Activated CD8-positive, alpha-beta memory T cell treated with anti-CD3 and anti-CD28 coated beads for 36 hours (primary cell): ENCODE measurements around the gene TICRR. TPM values are rescaled to one million over a fixed set of nuclear protein-coding genes. Genes with fewer than 3 reads are reported as not detected.
"Not testable (repeated sequence)": the region's sequence is repeated elsewhere in the genome, so short reads cannot be mapped to it uniquely, and the experiment has no call there.

Experiments used
- CTCF ChIA-PET: fragments of 350-600 bp; sonication (Branson Sonifier 250); formaldehyde crosslinking; loops from one replicate; lab custom pipeline; 2021; ENCODE audit warnings: antibody characterized with exemption; lab: Charles Lee
- POLR2A ChIA-PET: fragments of 350-600 bp; sonication (Branson Sonifier 250); formaldehyde crosslinking; loops from one replicate; lab custom pipeline; 2021; ENCODE audit warnings: antibody characterized with exemption; lab: Charles Lee
- total RNA-seq, 2 experiments: library from RNA; stranded (reverse); gene quantifications; one replicate each; pipeline ENCODE4 v1.2.3, GENCODE V29; 2021

TICRR gene
- total RNA-seq, 2 experiments from 2014 or later, result 18.3 to 18.7 TPM

DNA sequence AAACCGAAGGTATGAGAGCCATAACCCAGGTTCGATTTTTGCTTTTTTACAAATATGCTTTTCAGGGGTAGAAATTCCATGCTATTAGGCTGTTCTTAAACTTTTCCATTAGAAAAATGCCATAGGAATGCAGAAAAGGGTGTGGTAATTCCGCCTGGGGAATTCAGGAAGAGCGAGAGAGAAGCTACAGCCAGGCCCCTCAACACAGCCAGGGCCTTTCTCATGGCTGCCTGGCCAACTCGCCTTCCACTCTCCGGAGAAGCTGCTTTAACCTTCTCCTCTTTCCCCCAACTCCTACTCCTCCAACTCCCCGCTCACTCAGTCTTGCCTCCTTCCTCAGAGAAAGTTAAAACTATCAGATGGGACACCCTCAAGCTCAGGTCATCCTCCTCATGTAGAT lies 9.1 kb upstream of the TICRR start:
- POLR2A ChIA-PET, result no interaction called here

DNA sequence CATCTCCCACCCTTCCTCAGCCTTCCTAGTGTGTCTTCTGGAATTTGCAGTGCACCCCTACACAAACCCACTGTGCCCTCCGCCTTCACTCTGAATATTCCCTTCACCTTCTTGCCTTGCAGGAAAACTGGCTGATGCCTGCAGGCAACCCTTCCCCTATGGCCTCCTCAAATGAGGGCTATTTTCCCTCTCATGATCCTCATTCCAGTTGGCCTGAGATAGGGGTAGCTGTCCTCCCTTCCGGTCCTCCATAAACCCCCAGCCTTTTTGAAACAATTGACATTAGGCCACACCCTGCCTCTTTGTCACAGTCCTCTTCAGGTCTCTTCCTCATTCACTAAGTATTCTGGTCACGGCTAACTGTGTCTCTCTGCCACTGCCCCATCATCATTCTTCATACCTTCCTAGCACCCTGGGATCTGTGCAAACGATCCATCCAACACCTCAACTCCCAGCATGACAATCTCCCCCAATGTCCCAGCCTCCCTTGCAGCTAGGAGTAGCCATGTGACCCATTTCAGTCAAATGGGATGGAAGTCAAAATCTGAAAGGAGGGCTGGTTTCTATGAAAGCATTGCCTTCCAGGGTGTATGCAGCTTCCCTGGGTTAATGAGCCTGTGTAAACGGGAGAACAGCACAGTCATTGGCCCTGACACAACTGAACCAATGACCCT lies 8.5 kb upstream of the TICRR start:
- POLR2A ChIA-PET, result no interaction called here

More for the DNA sequence above, 9.1 kb upstream of the TICRR start:
- CTCF ChIA-PET, result no interaction called here

GRCh38 chr15:89569090-89569745 lies 6.1 kb upstream of the TICRR start:
- ChIA-PET POLR2A (no interaction called here), CTCF (interaction anchor here (0.7 kb wide), 1 partner anchor 23 kb away, joined by 3 read pairs; no protein-coding TSS in a partner anchor)

More for the DNA sequence above, 8.5 kb upstream of the TICRR start:
- CTCF ChIA-PET, result no interaction called here

- POLR2A ChIA-PET, result interaction anchor here (0.6 to 0.7 kb wide), 2 partner anchors 264 to 488 kb away, joined by 3 to 7 read pairs; partner anchors contain the start of gene ABHD2
- CTCF ChIA-PET, result interaction anchor here (1.2 kb wide), 1 partner anchor 217 kb away, joined by 4 read pairs; no protein-coding TSS in a partner anchor
These were observed 567 bp downstream of the TICRR start for GRCh38 chr15:89575656-89576416.

GRCh38 chr15:89576417-89576773 lies 1.1 kb downstream of the TICRR start:
- CTCF ChIA-PET, result no interaction called here
- POLR2A ChIA-PET, result interaction anchor here (0.6 kb wide), 1 partner anchor 263 kb away, joined by 3 read pairs; no protein-coding TSS in a partner anchor

DNA sequence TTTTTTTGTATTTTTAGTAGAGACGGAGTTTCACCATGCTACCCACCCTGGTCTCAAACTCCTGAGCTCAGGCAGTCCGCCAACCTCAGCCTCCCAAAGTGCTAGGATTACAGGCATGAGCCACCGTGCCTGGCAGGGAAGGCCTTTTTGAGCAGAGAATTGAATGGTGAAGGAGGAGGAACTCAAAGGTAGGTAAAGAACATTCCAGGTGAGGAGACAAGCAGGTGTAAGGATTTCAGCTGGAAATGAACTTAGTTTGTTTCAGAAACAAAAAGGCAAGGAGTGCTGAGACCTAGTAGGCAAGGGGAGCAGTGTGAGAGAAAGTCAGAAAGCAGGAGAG lies 2.5 kb downstream of the TICRR start:
- POLR2A ChIA-PET, result no interaction called here
- CTCF ChIA-PET, result interaction anchor here (0.7 to 0.8 kb wide), 2 partner anchors 171 to 219 kb away, joined by 3 to 4 read pairs; no protein-coding TSS in a partner anchor

- POLR2A ChIA-PET, result no interaction called here
- CTCF ChIA-PET, result interaction anchor here (0.7 to 0.8 kb wide), 2 partner anchors 171 to 219 kb away, joined by 3 to 4 read pairs; no protein-coding TSS in a partner anchor
These were observed 2.9 kb downstream of the TICRR start for GRCh38 chr15:89578146-89578545.

- CTCF ChIA-PET, POLR2A ChIA-PET: not testable (repeated sequence)
These were observed 5.5 kb downstream of the TICRR start for GRCh38 chr15:89580747-89581146.

- ChIA-PET POLR2A (no interaction called here), CTCF (no interaction called here)
These were observed 11.4 kb downstream of the TICRR start for GRCh38 chr15:89586651-89587050.

DNA sequence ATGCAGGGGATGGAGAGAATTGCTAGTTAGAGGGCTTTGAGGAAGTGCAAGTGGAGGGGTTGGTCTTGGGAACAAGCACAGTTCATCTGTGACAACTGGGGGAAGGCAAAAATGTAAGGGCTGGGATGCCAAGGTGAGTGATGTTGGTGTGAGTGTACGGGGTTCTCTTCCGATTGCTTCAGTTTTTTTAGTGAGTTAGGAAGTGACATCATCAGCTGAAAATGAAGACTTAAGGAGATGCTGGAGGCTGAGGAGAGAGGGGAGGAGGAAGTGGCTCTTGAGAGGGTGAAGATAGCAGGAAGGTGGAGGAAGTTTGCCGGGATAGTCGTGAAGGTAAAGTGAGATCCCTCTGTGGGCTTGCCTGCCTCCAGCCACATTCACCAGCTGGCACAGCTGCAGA lies 12.7 kb downstream of the TICRR start:
- ChIA-PET POLR2A (no interaction called here), CTCF (no interaction called here)

DNA sequence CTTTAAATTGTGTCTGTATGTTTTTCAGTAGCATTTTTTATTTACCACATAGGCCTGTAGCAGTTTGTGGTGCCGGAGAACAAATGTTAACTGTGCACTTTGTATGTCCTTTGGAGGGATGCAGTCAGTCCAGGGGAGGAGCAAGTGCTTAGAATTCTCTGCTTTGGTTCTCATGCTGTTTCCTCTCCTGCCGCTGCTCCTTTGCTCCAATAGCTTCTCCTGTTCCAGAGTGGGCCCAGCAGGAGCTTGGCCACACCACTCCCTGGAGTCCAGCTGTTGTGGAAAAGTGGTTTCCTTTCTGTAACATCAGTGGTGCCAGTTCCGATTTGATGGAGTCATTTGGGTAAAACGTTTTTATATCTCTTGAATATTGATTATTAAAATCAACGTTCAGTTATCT lies 16.6 kb downstream of the TICRR start:
- CTCF ChIA-PET, result no interaction called here
- POLR2A ChIA-PET, result no interaction called here

DNA sequence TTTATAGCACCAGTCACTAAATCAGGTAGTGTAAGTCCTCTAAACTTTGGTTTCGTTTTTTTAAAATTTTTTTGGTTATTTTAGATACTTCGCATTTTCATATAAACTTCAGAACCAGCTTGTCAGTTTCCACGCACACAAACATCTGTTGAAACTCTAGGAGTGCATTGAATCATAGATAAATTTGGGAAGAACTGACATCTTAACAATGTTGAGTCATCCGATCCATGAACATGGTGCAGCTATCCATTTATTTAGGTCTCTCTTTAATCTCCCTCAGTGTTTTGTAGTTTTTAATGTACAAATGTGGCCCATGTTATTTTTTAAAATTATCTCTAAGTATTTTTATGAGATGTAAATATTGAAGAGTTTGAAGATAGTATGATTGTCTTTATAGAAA lies 17.7 kb downstream of the TICRR start:
- POLR2A ChIA-PET, result interaction anchor here (0.6 kb wide), 1 partner anchor 18 kb away, joined by 5 read pairs; no protein-coding TSS in a partner anchor
- CTCF ChIA-PET, result no interaction called here

DNA sequence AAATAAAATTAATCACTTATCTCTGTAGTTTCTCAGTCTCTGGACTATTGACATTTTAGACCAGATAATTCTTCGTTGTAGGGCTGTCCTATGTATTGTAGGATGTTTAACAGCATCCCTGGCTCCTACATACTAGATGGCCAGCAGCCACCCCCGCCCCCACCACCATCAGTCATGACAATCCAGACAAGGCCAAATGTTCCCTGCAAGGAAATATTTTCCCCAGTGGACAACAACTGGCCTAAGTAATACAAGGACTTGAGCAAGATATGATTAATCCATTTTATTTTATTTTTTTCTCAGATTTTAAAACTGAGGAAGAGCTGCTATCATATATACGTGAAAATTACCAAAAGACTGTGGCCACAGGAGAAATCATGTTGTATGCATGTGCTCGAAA lies 23.8 kb downstream of the TICRR start:
- CTCF ChIA-PET, result no interaction called here
- POLR2A ChIA-PET, result no interaction called here

DNA sequence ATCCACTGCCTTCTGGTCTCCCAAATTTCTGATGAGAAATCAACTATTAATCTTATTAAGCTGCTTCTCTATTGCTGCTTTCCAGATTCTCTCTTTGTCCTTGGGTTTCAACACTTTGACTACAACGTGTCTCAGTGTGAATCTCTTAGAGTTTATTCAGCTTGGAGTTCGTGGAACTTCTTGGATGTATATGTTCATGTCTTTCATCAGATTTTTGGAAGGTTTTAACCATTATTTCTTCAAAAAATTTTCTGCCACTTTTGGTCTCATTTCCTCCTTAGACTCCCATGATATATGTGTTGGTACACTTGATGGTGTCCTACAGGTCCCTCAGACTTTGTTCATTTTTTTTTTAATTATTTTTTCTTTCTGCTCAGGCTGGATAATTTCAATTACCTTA lies 36.0 kb downstream of the TICRR start:
- CTCF ChIA-PET, result no interaction called here
- POLR2A ChIA-PET, result no interaction called here

GRCh38 chr15:89613031-89613430 lies 37.8 kb downstream of the TICRR start:
- CTCF ChIA-PET, result no interaction called here
- POLR2A ChIA-PET, result no interaction called here

DNA sequence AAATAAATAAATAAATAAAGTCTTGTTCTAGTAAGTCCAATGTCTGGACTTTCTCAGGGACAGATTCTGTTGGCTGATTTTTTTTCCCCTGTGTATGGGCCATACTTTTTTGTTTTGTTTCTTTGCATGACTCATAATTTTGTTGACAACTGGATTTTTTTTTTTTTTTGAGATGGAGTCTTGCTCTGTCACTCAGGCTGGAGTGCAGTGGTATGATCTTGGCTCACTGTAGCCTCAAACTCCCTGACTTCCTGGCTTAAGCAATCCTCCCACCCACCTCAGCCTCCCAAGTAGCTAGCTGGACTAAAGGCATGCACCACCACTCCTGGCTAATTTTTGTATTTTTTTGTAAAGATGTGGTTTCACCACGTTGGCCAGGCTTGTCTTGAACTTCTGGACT lies 38.9 kb downstream of the TICRR start:
- ChIA-PET POLR2A (no interaction called here), CTCF (no interaction called here)

DNA sequence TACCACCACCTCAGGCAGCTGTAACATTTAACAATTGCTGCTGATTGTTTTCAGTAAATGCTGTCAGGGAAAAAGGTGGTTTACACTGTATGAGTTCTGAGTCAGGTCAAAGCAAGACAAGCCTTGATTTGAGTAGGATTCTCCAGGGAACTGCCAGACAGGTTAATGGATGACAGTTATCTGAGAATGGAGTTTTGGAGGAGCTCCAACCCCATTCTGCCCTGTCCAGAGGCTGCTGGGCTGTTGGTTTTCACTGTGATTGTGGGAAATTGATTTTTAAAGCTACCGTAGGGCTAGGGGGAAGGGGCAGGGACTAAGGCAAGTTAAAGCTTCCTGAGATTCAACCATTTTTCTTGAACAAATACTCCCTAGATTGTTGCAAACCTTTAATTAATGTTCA lies 39.9 kb downstream of the TICRR start:
- POLR2A ChIA-PET, result no interaction called here
- CTCF ChIA-PET, result no interaction called here

DNA sequence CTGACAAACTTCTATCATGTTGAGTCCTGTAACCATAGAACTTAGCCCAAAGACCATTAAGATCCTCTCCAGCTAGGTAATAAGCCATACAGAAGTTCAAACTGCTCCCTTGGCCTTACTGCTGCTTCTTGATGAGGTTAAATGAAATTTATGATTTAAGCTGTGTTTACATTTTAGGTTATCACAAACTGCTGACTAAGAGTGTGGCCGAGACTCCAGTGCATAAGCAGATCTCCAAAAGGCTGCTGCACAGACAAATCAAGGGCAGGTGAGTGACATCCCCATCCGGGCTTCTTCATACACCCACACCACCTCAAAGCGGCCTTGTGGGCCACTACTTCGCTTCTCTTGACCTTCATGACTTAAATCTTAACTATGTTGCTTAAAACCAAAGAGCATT lies 41.0 kb downstream of the TICRR start:
- POLR2A ChIA-PET, result no interaction called here
- CTCF ChIA-PET, result no interaction called here

GRCh38 chr15:89621547-89621946 lies 46.3 kb downstream of the TICRR start:
- CTCF ChIA-PET, result no interaction called here
- POLR2A ChIA-PET, result no interaction called here

DNA sequence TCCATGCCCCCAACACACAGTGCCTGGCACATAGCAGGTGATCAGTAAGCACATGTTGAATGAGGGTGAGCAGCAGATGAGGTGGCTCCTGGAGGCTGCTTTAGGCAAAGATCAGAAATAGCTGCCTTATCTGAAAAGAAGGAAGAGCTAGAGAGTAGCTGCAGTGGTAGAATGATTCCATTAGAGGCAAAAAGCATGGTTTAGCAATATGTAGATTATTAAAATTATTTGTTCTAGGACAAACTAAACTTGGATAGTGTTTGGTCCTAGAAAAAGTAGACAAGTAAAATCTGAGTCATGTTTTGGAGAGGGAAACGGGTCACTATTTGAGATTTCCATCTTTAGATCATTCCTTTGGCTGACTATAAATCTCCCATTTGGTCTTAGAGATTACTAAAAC lies 47.9 kb downstream of the TICRR start:
- ChIA-PET CTCF (no interaction called here), POLR2A (no interaction called here)
